ENCODE measurements around the gene MGMT. TPM values are rescaled to one million over a fixed set of nuclear protein-coding genes. Genes with fewer than 3 reads are reported as not detected.

Gene MGMT
- polyA plus RNA-seq, 1 of the 3 experiments (the other 2 are of a cell fraction) = 10.8 TPM

GRCh38 chr10:129702605-129703004 lies 235.6 kb downstream of the MGMT start (continued):
- no peak for TF ChIP-seq CTCF (IDR thresholded peaks at IDR 0.05)

GRCh38 chr10:129703287-129704137 lies 236.5 kb downstream of the MGMT start:
- no peaks in the 10 kb centered on the region for H3F3A ChIP-seq (replicated peaks; ENCODE audit: insufficient read depth)
- no peak overlapping the region for H3K4me2 ChIP-seq
- 64% methylated on average over 24 of the region's 26 CpGs for WGBS (ENCODE audit: low lambda C conversion rate)
- H3K36me3 ChIP-seq (replicated peaks in 1 of 2; ENCODE audit: control insufficient read depth in 1 of 2, insufficient read depth in 2 of 2, low read length in 1 of 2) = no peaks in the 10 kb centered on the region
- H3K27me3 ChIP-seq (ENCODE audit: insufficient read depth) = no peaks in the 10 kb centered on the region
- H3K9me3 ChIP-seq = no peaks in the 10 kb centered on the region
- no peak overlapping the region for H3K4me3 ChIP-seq (ENCODE audit: low read depth in 2 of 2, low read length in 1 of 2)
- CTCF ChIA-PET = no interaction called here
- H3K9me2 ChIP-seq = no peaks in the 10 kb centered on the region
- POLR2A ChIA-PET = no interaction called here
- no peaks in the 10 kb centered on the region for H3K79me2 ChIP-seq (ENCODE audit: insufficient read depth)
- H3K9ac ChIP-seq = no peak overlapping the region
- peaks cover 0 to 4% of the 10 kb centered on the region in 2 experiments; a peak in 1 of 4 replicates for H3K4me1 ChIP-seq (ENCODE audit: control insufficient read depth in 1 of 2, insufficient read depth in 2 of 2, low read depth in 1 of 2, low read length in 1 of 2)
- TF ChIP-seq TEAD4 (IDR thresholded peaks at IDR 0.05; ENCODE audit: borderline replicate concordance, insufficient read depth) (no peak), RXRA (IDR thresholded peaks at IDR 0.05; ENCODE audit: borderline replicate concordance, low read depth) (no peak), IRF3 (IDR thresholded peaks at IDR 0.05; ENCODE audit: low read depth, low read length) (no peak), SMC3 (IDR thresholded peaks at IDR 0.05; ENCODE audit: low read depth, low read length) (no peak)
- no peak overlapping the region for H2AFZ ChIP-seq (ENCODE audit: low read depth)
- no peaks in the 10 kb centered on the region for H4K20me1 ChIP-seq (ENCODE audit: insufficient read depth)
- no peak overlapping the region for H3K27ac ChIP-seq (ENCODE audit: low read depth in 2 of 2, low read length in 1 of 2)
- DNase-seq = no peak

GRCh38 chr10:129704225-129704624 lies 237.2 kb downstream of the MGMT start:
- no peak overlapping the region for H2AFZ ChIP-seq (ENCODE audit: low read depth)
- no peak for DNase-seq
- no peaks in the 10 kb centered on the region for H3K27me3 ChIP-seq (ENCODE audit: insufficient read depth)
- no peaks in the 10 kb centered on the region for H3K36me3 ChIP-seq (replicated peaks in 1 of 2; ENCODE audit: control insufficient read depth in 1 of 2, insufficient read depth in 2 of 2, low read length in 1 of 2)
- H3K9me2 ChIP-seq = no peaks in the 10 kb centered on the region
- no peaks in the 10 kb centered on the region for H3K9me3 ChIP-seq
- no peaks in the 10 kb centered on the region for H4K20me1 ChIP-seq (ENCODE audit: insufficient read depth)
- TF ChIP-seq NRF1 (IDR thresholded peaks at IDR 0.05; ENCODE audit: low read depth, low read length) = no peak
- TF ChIP-seq MXI1 (IDR thresholded peaks at IDR 0.05; ENCODE audit: low read depth, low read length) = no peak
- TF ChIP-seq PBX3 (IDR thresholded peaks at IDR 0.05) = no peak
- no peak for TF ChIP-seq TAF1 (IDR thresholded peaks at IDR 0.05; ENCODE audit: borderline replicate concordance, low read depth, low read length)
- 57% methylated on average over 10 of the region's 16 CpGs for WGBS (ENCODE audit: low lambda C conversion rate)
- H3K4me1 ChIP-seq (ENCODE audit: control insufficient read depth in 1 of 2, insufficient read depth in 2 of 2, low read depth in 1 of 2, low read length in 1 of 2) = peaks cover 0 to 4% of the 10 kb centered on the region in 2 experiments; a peak in 1 of 4 replicates
- no peak overlapping the region for H3K9ac ChIP-seq
- no peak overlapping the region for H3K27ac ChIP-seq (ENCODE audit: low read depth in 2 of 2, low read length in 1 of 2)
- H3K79me2 ChIP-seq (ENCODE audit: insufficient read depth) = no peaks in the 10 kb centered on the region
- POLR2A ChIA-PET = no interaction called here
- no peaks in the 10 kb centered on the region for H3F3A ChIP-seq (replicated peaks; ENCODE audit: insufficient read depth)
- no peak overlapping the region for H3K4me2 ChIP-seq
- no peak overlapping the region for H3K4me3 ChIP-seq (ENCODE audit: low read depth in 2 of 2, low read length in 1 of 2)
- CTCF ChIA-PET = no interaction called here

Data from SK-N-SH (cell line).